Naive thymus-derived CD4-positive, alpha-beta T cell (primary cell): ENCODE data around the gene PRX. TPM values are rescaled to one million over a fixed set of nuclear protein-coding genes. Genes with fewer than 3 reads are reported as not detected.
"Not testable (repeated sequence)": the region's sequence is repeated elsewhere in the genome, so short reads cannot be mapped to it uniquely, and the experiment has no call there.

Experiments
- ATAC-seq: fragments of 150-1000 bp; cut with Tn5 transposase; 2 replicates; pipeline ENCODE4 v1.10.0; 2021; ENCODE audit warnings: mild to moderate bottlenecking, moderate library complexity
- CTCF ChIA-PET: fragments of 350-600 bp; sonication (Branson Sonifier 250); formaldehyde crosslinking; loops from one replicate; lab custom pipeline; 2021; ENCODE audit warnings: antibody characterized with exemption; lab: Charles Lee
- POLR2A ChIA-PET: fragments of 350-600 bp; sonication (Branson Sonifier 250); formaldehyde crosslinking; loops from one replicate; lab custom pipeline; 2021; ENCODE audit warnings: antibody characterized with exemption, inconsistent platforms; lab: Charles Lee
- DNase-seq, 9 donors: peaks; one replicate each; pipeline versions ENCODE4 v3.0.0 to v3.0.0-alpha.2; 2020 to 2022; ENCODE audit warnings: mixed read lengths in 1 of 9
- H3K27ac ChIP-seq: one replicate; pipeline ENCODE4 v1.7.0; 2013; ENCODE audit warnings: mild to moderate bottlenecking, low read depth, low read length, moderate library complexity
- H3K27me3 ChIP-seq, 2 donors: one replicate each; pipeline ENCODE4 v1.7.0; 2013; ENCODE audit warnings: low read length in 2 of 2, mild to moderate bottlenecking in 2 of 2, moderate library complexity in 2 of 2; ENCODE audit not compliant: control insufficient read depth in 2 of 2, insufficient read depth in 2 of 2
- H3K36me3 ChIP-seq, 3 experiments: 1 replicate in 2 of 3; 2 replicates in 1 of 3; pipeline ENCODE4 v1.7.0; 2013; ENCODE audit warnings: low read length in 3 of 3, mild to moderate bottlenecking in 3 of 3, moderate library complexity in 1 of 3; ENCODE audit not compliant: insufficient read depth in 3 of 3, control insufficient read depth in 2 of 3
- H3K4me1 ChIP-seq, 2 donors: one replicate each; pipeline ENCODE4 v1.7.0; 2013; ENCODE audit warnings: low read length in 2 of 2, mild to moderate bottlenecking in 2 of 2, moderate library complexity in 1 of 2; ENCODE audit not compliant: control insufficient read depth in 2 of 2, insufficient read depth in 2 of 2
- H3K4me3 ChIP-seq: 2 replicates; pipeline ENCODE4 v1.7.0; 2013; ENCODE audit warnings: mild to moderate bottlenecking, low read length
- H3K9me3 ChIP-seq, 3 experiments: 1 replicate in 2 of 3; 2 replicates in 1 of 3; pipeline ENCODE4 v1.7.0; 2013; ENCODE audit warnings: low read length in 3 of 3; ENCODE audit not compliant: control insufficient read depth in 2 of 3
- H3K27ac Mint-ChIP-seq, 9 donors: one replicate each; pipeline ENCODE4 v1.8.0; 2020 to 2022; ENCODE audit warnings: mixed read lengths in 9 of 9, mild to moderate bottlenecking in 8 of 9, moderate library complexity in 5 of 9, inconsistent platforms in 2 of 9
- H3K27me3 Mint-ChIP-seq, 5 donors: one replicate each; pipeline ENCODE4 v1.8.0; 2021 to 2022; ENCODE audit warnings: mixed read lengths in 5 of 5, mild to moderate bottlenecking in 1 of 5
- H3K36me3 Mint-ChIP-seq, 5 donors: one replicate each; pipeline ENCODE4 v1.8.0; 2020 to 2022; ENCODE audit warnings: mixed read lengths in 5 of 5, mild to moderate bottlenecking in 3 of 5, inconsistent platforms in 1 of 5
- H3K4me1 Mint-ChIP-seq, 7 donors: one replicate each; pipeline ENCODE4 v1.8.0; 2020 to 2022; ENCODE audit warnings: mixed read lengths in 7 of 7, mild to moderate bottlenecking in 3 of 7, inconsistent platforms in 1 of 7
- H3K4me3 Mint-ChIP-seq, 10 donors: one replicate each; pipeline ENCODE4 v1.8.0; 2020 to 2022; ENCODE audit warnings: mild to moderate bottlenecking in 10 of 10, mixed read lengths in 10 of 10, moderate library complexity in 6 of 10, inconsistent platforms in 2 of 10
- H3K9me3 Mint-ChIP-seq, 11 donors: one replicate each; pipeline ENCODE4 v1.8.0; 2020 to 2022; ENCODE audit warnings: mixed read lengths in 11 of 11, mild to moderate bottlenecking in 4 of 11, inconsistent platforms in 1 of 11, moderate library complexity in 1 of 11
- intact Hi-C, 2 donors: fragments of 100-400 bp; cut with micrococcal nuclease; formaldehyde crosslinking; loops; one replicate each; pipeline ENCODE4 v1.15.1; 2023
- polyA plus RNA-seq, 2 donors: library from polyadenylated mRNA; unstranded; fragments of 300-500 nt; fragmentation: Illumina TruSeq; gene quantifications; one replicate each; pipeline ENCODE4 v1.2.3, GENCODE V29; 2021
- total RNA-seq, 6 experiments: library from RNA in 5 of 6; stranded (reverse) in 5 of 6; gene quantifications; 1 replicate in 5 of 6; 2 replicates in 1 of 6; pipeline ENCODE4 v1.2.3 and lab custom pipeline; 2021 to 2026

Gene PRX
- total and polyA plus RNA-seq, 7 experiments from 2014 or later, result 0.14 to 4.0 (median 1.9) TPM

DNA sequence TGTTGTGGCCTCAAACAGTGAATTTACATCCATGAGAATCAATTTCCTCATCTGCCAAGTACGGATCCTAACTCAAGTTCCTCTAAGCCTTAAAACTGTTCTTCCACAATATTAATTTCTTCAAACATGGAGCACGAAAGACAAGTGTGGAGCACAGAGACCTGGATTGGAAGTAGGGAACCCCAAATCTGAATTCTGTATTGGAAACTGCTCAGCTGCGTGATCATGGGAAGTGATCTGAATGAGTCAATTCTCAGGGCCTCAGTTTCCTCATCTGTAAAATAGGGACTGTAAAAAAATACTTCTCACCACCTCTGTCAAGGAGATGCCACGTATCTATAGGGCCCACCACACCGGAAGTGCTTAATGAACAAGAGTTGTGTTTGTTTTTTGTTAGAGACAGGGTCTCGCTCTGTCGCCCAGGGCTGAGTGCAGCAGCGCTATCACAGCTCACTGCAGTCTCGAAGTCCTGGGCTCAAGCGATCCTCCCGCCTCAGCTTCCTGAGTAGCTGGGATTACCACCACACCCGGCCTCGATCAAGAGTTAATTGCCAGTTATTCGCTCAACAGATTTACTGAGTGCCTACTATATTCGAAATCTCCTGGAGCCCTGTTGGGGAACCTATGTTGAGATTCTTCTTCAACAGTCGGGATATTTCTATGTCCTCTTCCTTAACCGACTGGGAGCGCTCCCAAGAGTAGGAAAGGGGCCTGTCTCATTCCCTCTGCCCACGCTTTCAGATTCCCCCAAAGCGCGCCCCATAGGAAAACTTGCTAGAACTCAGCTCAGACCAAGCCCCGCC is 29.4 kb upstream of the PRX start:
- ATAC-seq (no peak), DNase-seq (no peak)
- ChIA-PET POLR2A (interaction anchor here (0.6 to 5.4 kb wide), 12 partner anchors 9 to 325 kb away, joined by 3 to 66 read pairs (median 6); partner anchors contain the start of genes BLVRB, C19orf47, PLD3 and SERTAD1), CTCF (interaction anchor here (0.6 to 2.4 kb wide), 5 partner anchors 9 to 1516 kb away, joined by 3 to 16 read pairs (median 5); no protein-coding TSS in a partner anchor)
- Histone ChIP-seq H3K9me3 (no peaks in the 10 kb centered on the region), H3K27me3 (no peaks in the 10 kb centered on the region), H3K4me3 (peak overlapping the region; percentile 40), H3K4me1 (peaks cover 8 to 12% of the 10 kb centered on the region in 2 donors), H3K36me3 (peaks cover 9 to 23% (median 10%) of the 10 kb centered on the region in 3 experiments), H3K27ac (peak overlapping the region; percentile 89)
- Mint-ChIP-seq H3K4me3 (peak overlapping the region; percentile 96 to 100 (median 98)), H3K4me1 (peaks cover 19 to 32% (median 21%) of the 10 kb centered on the region in 7 donors), H3K36me3 (peaks cover 0 to 6% (median 4%) of the 10 kb centered on the region in 5 donors), H3K27ac (peak overlapping the region; percentile 94 to 99 (median 97)), H3K27me3 (no peaks in the 10 kb centered on the region), H3K9me3 (peaks cover 0 to 2% (median 0%) of the 10 kb centered on the region in 11 donors)
- intact Hi-C loops, result loop anchor here (1.0 to 10.0 kb wide), 22 partner anchors 9 to 1800 kb away; partner anchors contain the start of genes C19orf47 (in 2 of the 2), GSK3A (in 2 of the 2), PLD3 (in 2 of the 2) and PSMC4 (in 2 of the 2)

GRCh38 chr19:40441719-40442253 is 28.6 kb upstream of the PRX start:
- Histone ChIP-seq H3K4me1 (peaks cover 8 to 12% of the 10 kb centered on the region in 2 donors), H3K27ac (peak overlapping the region; percentile 89), H3K27me3 (no peaks in the 10 kb centered on the region), H3K4me3 (no peak overlapping the region), H3K36me3 (peaks cover 9 to 23% (median 10%) of the 10 kb centered on the region in 3 experiments), H3K9me3 (no peaks in the 10 kb centered on the region)
- no peak for ATAC-seq
- Mint-ChIP-seq H3K4me3 (peak overlapping the region; percentile 96 to 100 (median 98)), H3K4me1 (peaks cover 19 to 32% (median 21%) of the 10 kb centered on the region in 7 donors), H3K27ac (peak overlapping the region in 8 of 9 donors; percentile 65 to 99 (median 96)), H3K36me3 (peaks cover 0 to 6% (median 4%) of the 10 kb centered on the region in 5 donors), H3K27me3 (no peaks in the 10 kb centered on the region), H3K9me3 (peaks cover 0 to 2% (median 0%) of the 10 kb centered on the region in 11 donors)
- ChIA-PET POLR2A (interaction anchor here (0.6 to 5.4 kb wide), 7 partner anchors 9 to 150 kb away, joined by 3 to 66 read pairs (median 4); partner anchors contain the start of gene SERTAD1), CTCF (interaction anchor here (0.6 to 2.4 kb wide), 2 partner anchors 8 to 251 kb away, joined by 4 to 9 read pairs; no protein-coding TSS in a partner anchor)
- intact Hi-C loops, result loop anchor here (5.0 to 10.0 kb wide), 12 partner anchors 251 to 1801 kb away; partner anchors contain the start of genes GSK3A (in 2 of the 2), PSMC4 (in 2 of the 2), TGFB1 (in 2 of the 2) and BCKDHA (in 1 of the 2)
- no peak for DNase-seq

DNA sequence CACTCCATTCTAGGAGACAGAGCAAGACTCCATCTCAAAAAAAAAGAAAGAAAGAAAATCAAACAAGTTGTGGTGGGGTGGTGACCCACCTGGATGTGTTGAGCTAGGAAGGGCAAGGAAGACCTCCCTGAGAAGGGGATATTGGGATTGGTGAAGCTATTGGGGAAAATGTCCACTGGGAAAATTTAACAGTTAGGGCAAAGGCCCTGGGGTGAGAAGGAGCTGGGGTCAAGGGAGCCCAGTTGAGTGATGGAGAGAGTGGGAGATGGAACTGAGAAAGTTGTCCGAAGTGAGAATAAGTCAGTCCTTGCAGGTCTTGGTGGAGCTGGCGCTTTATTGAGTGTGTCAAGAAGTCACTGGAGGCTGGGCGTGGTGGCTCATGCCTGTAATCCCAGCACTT is 25.1 kb upstream of the PRX start:
- H3K9me3 Mint-ChIP-seq, result peaks cover 0 to 2% (median 0%) of the 10 kb centered on the region in 11 donors
- Histone ChIP-seq H3K36me3 (peaks cover 9 to 20% (median 10%) of the 10 kb centered on the region in 3 experiments), H3K9me3 (no peaks in the 10 kb centered on the region), H3K27ac (no peak overlapping the region), H3K4me3 (no peak overlapping the region), H3K4me1 (peaks cover 12 to 13% of the 10 kb centered on the region in 2 donors), H3K27me3 (no peaks in the 10 kb centered on the region)
- H3K4me3 Mint-ChIP-seq, result no peak overlapping the region
- peaks cover 0 to 6% (median 0%) of the 10 kb centered on the region in 5 donors for H3K36me3 Mint-ChIP-seq
- peaks cover 10 to 38% (median 22%) of the 10 kb centered on the region in 7 donors for H3K4me1 Mint-ChIP-seq
- ATAC-seq (no peak), DNase-seq (no peak)
- H3K27me3 Mint-ChIP-seq, result no peaks in the 10 kb centered on the region
- peak overlapping the region in 1 of 9 donors; percentile 69 for H3K27ac Mint-ChIP-seq
- intact Hi-C loops, result no loop called here
- CTCF ChIA-PET, result interaction anchor here (1.8 kb wide), 1 partner anchor 26 kb away, joined by 5 read pairs; no protein-coding TSS in a partner anchor
- POLR2A ChIA-PET, result interaction anchor here (0.6 to 1.9 kb wide), 4 partner anchors 10 to 953 kb away, joined by 6 read pairs; partner anchors contain the start of gene SERTAD1

GRCh38 chr19:40433391-40434216 is 20.4 kb upstream of the PRX start:
- Mint-ChIP-seq H3K4me3 (peak overlapping the region; percentile 88 to 98 (median 95)), H3K36me3 (no peaks in the 10 kb centered on the region), H3K9me3 (peaks cover 0 to 2% (median 0%) of the 10 kb centered on the region in 11 donors), H3K27me3 (no peaks in the 10 kb centered on the region), H3K27ac (peak overlapping the region; percentile 97 to 99 (median 98)), H3K4me1 (peaks cover 0 to 25% (median 12%) of the 10 kb centered on the region in 7 donors)
- Histone ChIP-seq H3K27me3 (no peaks in the 10 kb centered on the region), H3K27ac (peak overlapping the region; percentile 77), H3K9me3 (no peaks in the 10 kb centered on the region), H3K4me1 (peaks cover 5 to 6% of the 10 kb centered on the region in 2 donors), H3K4me3 (peak overlapping the region; percentile 53), H3K36me3 (no peaks in the 10 kb centered on the region)
- DNase-seq (peak in 8 of 9 donors; percentile 42 to 70 (median 52)), ATAC-seq (peak; percentile 94)
- intact Hi-C loops, result loop anchor here (1.0 kb wide), 3 partner anchors 8 to 12 kb away; partner anchors contain the start of gene SERTAD1 (in 2 of the 2)
- ChIA-PET CTCF (interaction anchor here (0.7 to 2.0 kb wide), 3 partner anchors 9 to 13 kb away, joined by 3 to 11 read pairs (median 9); no protein-coding TSS in a partner anchor), POLR2A (interaction anchor here (0.6 to 3.2 kb wide), 8 partner anchors 8 to 981 kb away, joined by 3 to 24 read pairs (median 4); partner anchors contain the start of gene SERTAD3)

- not testable (repeated sequence) for H3K27me3 ChIP-seq, H3K4me3 ChIP-seq, H3K36me3 Mint-ChIP-seq, H3K9me3 ChIP-seq, H3K4me1 ChIP-seq, H3K36me3 ChIP-seq, H3K9me3 Mint-ChIP-seq, H3K27me3 Mint-ChIP-seq, ATAC-seq, DNase-seq
- ChIA-PET POLR2A (interaction anchor here (0.6 to 3.2 kb wide), 7 partner anchors 9 to 258 kb away, joined by 3 to 24 read pairs (median 4); partner anchors contain the start of gene SERTAD3), CTCF (interaction anchor here (1.9 to 2.0 kb wide), 2 partner anchors 10 to 12 kb away, joined by 9 to 11 read pairs; no protein-coding TSS in a partner anchor)
- Mint-ChIP-seq H3K4me1 (peaks cover 0 to 25% (median 12%) of the 10 kb centered on the region in 7 donors), H3K4me3 (peak overlapping the region; percentile 88 to 98 (median 95)), H3K27ac (peak overlapping the region; percentile 39 to 99 (median 98))
- H3K27ac ChIP-seq, result peak overlapping the region; percentile 77
- intact Hi-C loops, result loop anchor here (1.0 kb wide), 3 partner anchors 7 to 11 kb away; partner anchors contain the start of gene SERTAD1 (in 1 of the 2)
Measured at GRCh38 chr19:40432760-40433159, 19.6 kb upstream of the PRX start.
